HG03439 (cell line): Measurements from ENCODE around the gene DPEP2.
A peak's percentile ranks its signal among the peaks of the same experiment; 100 is the strongest.
"Not testable (repeated sequence)": the region's sequence is repeated elsewhere in the genome, so short reads cannot be mapped to it uniquely, and the experiment has no call there.

Experiments
- ATAC-seq: cut with Tn5 transposase; IDR thresholded peaks from one replicate; pipeline ENCODE4 v1.9.1; 2021; ENCODE audit warnings: mild to moderate bottlenecking, moderate library complexity; ENCODE audit not compliant: unreplicated experiment

DPEP2 gene

DNA sequence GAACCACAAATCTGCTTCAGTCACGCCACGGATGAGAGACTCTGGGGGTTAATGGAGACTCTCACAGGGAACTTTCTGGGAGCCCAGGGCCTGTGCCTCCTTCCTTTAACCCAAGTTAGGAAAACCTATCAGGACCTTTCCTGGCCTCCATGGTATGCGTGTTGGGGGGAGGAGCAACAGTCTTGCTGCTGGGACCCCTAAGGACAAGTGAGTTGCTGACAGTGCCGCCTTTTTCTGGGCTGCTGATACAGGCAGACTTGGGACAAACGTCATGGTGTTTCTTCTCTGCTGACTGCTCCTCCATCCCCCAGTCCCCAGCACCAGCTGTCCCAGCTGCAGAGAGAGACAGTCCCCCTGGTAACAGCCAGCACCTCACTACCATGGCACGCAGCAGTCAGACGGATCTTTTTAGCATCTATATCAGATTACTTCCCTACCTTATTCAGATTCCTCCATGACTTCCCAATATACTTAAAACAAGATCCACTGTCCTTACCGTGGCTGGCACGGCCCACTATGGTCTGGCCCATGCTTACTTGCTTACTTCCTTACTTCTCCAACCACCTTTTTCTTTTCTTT lies 10.0 kb upstream of the DPEP2 start:
- no peak for ATAC-seq

DNA sequence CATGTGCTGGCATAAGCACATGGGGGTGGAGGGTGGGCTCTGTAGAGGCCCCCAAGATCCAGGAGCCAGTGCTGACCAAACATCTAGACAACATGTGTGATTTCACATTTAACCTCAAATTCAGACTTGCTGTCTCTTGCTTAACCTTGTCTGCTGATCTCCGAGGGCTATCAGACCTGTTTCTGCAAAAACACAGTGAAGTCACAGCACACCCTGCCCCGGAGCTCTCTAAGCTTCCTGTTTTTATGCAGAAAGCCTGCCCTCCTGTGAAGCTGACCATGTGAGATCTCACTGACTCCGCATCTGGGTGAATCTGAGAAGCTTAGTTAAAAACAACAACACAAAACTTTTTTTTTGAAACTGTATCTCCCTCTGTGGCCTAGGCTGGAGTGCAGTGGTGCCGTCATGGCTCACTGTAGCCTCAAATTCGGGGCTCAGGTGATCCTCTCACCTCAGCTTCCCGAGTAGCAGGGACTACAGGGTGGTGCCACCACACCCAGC lies 6.6 kb upstream of the DPEP2 start:
- ATAC-seq: no peak

DNA sequence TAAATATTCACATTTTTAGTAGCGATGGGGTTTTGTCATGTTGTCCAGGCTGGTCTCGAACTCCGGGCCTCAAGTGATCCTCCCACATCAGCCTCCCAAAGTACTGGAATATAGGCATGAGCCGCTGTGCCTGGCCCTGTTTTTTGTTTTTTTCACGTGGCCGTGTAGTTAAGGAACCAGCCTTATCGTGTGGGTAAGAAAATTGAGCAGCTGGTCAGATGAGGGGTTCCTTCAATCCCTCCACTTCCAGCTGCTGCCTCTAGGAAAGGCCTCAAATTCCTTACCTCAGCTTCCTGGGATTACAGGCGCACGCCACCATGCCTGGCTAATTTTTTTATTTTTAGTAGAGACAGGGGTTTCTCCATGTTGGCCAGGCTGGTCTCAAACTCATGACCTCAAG lies 5.9 kb upstream of the DPEP2 start:
- ATAC-seq: no peak

DNA sequence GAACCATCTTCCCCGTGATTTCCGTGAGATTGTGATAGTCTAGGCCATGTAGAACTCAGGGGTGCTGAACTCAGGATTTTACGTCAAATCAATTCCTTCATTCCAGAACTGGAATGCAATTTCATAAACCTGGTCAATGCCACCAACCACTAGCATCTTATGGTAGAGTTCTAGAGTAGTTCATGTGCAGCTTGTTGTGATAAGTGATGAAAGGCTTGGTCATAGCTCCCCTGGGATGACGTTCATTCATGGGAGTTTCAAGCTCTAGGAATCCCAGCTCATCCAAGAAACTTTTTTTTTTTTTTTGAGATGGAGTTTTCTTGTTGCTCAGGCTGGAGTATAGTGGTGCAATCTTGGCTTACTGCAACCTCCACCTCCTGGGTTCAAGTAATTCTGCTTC lies 3.7 kb upstream of the DPEP2 start:
- no peak for ATAC-seq

DNA sequence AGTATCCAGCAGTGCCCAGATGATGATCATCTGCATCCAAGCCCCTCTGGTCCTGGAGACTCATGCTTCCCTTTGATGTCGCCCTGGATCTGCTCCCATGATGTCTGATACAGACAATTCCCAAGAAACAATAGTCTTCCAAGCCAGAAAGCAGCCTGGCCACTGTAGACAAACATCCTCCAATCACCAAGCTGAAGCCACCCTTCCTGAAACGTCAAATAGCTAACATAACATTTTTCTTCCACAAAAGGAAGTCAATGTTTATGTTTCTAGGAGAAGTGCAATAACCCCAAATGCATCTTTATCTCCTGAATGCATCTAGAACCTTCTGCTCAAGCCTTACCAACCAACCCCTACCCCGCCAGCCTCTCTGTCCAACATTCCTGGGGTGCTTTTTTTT lies 1.2 kb upstream of the DPEP2 start:
- no peak for ATAC-seq

DNA sequence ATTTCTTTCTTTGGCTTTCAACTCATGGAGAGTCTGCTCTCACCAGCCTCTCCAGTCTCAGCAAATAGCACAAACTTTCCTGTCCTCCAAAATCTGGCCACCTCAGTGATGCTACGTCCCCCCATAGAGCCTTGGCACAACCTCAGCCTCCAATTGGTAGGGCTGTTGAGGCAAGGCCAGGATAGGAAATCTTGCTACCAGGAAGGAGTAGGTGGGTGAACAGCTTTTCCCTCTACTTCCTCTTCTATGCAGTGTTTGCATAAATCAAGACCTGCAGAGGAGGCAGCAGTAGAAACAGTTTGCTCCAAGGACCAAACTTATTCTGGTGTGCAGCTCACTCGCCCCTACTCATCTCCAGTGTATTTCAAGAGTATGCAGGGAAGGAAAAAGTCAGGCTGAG lies 701 bp upstream of the DPEP2 start:
- no peak for ATAC-seq

GRCh38 chr16:67998231-67998778 lies 979 bp downstream of the DPEP2 start:
- not testable (repeated sequence) for ATAC-seq

- ATAC-seq: no peak
These were observed 2.6 kb downstream of the DPEP2 start for GRCh38 chr16:67996666-67997065.

DNA sequence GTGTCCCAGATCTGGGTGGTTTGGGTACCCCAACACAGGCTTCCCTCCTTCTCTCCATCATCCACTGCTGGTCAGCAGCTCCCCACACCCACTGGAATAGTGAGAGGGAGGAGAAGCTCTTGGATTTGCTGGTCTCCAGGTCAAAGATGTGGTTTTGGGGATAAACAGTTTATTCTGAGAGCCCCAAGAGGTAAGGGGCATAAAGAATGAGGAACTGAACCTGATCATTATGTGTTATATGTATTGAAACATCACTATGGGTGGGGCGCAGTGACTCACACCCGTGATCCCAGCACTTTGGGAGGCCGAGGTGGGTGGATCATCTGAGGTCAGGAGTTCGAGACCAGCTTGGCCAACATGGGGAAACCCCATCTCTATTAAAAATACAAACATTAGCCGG lies 3.9 kb downstream of the DPEP2 start:
- ATAC-seq: no peak

GRCh38 chr16:67994040-67994408 lies 5.3 kb downstream of the DPEP2 start:
- ATAC-seq: not testable (repeated sequence)

DNA sequence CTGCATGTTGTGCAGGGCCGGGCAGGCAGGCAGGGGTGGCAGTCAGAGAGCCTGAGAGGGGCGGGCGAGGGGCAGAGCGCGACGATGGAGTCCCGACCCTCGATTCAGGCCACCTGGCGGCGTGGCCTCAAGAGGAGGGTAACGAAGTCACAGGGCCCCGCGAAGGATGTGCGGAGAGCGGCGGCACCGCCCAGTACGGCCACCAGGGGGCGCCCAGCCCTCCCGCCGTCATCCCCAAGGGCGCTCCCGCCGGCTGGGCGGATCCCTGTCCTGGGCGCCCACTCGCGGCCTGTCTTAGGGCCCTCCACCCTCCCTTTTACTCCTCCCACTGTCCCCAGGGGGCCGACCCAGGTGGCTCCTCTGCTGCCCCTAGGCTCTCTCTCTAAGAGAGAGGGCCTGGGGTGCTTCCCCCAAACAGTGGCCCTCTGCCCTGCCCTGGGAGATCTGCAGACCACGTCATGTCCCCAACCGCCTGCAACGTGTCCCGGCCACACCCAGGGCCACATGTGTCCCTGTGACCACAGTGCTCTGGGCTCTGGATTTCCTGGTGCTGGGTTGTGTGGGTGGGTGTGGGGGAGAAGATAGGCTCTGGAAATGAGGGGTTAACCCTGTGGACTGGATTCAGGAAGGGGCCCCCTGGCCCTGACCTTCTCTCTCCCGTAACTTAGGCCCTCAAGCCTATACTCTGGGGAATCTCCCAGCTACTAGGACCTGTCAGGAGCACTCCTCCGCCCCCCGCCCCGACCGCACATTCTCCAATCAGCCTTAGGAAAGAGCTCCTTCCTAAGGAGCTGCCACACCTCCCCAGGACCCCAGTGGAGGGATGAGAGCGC lies 5.9 kb downstream of the DPEP2 start:
- ATAC-seq: peak; percentile 79

DNA sequence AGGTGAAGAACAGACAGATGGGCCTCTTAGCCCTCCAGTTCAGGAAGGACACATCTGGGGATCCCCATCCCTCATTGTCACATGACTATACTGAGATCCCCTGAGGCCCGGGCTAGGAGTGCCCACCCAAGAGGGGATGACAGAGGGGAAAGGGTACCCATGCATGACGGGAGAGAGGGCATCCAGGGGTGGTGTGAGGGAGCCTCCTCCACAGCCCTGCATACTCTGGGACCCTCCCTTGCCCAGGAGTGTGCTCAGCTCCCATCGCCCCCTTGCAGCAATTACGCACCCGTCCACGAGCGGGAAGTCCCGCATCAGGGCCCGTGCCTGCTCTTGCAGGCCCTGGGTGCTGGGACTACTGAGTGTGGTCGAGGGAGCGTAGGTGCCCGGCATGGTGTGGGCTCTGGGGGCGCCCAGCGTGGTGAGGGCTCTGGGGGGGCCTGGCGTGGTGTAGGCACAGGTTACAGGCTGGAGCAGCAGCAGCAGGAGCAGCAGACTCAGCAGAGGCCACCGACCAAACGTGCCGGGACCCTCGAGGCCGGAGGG lies 6.5 kb downstream of the DPEP2 start:
- ATAC-seq: no peak

DNA sequence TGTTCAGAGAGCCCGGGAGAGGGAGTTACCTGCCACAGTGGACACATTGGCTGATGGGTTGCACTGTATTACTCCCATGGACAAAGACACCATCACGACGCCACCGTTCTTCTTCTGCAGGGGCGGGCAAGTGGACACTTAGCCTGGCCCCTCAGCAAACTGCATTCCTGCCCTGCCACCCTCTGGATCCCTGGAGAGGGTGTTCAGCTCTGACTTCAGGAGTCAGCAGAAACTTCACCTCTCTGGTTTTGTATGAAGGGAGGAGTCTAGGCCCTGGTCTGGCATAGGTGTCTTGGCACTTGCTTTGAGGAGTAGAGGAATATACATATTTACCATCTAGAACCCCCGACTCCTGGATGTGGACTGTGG lies 9.3 kb downstream of the DPEP2 start:
- no peak for ATAC-seq

DNA sequence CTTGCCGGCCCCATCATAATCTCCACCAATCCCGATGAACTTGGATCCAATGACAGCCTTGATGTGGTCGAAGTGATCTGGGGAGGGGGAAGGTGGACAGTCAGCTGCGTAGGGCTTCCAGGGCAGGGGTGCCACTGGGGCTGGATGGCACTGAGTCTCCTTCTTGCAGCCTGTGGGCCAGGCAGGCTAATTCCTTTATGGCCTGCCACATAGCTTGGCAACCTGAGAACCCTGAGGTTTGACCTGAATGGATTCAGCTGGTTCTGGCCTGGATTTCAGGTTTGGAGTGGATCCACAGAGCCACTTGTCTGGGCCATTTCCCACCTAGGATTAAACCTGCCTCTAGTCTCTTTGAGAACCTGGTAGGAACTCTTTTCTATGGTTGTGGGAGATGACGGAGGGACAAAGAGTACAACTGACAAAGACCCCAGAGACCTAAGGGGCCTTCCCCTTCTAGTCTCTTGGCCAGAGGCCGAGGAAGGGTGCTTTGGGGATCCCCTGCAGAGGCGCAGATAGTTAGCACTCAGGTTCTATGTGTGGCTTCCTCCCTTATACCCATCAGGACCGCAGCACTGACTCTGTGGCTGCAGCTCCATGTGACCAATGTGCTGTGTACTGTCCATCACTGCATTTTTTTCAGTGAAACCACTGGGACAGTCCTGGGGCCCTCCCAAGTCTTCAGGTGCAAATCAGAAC lies 9.8 kb downstream of the DPEP2 start:
- ATAC-seq: no peak

DNA sequence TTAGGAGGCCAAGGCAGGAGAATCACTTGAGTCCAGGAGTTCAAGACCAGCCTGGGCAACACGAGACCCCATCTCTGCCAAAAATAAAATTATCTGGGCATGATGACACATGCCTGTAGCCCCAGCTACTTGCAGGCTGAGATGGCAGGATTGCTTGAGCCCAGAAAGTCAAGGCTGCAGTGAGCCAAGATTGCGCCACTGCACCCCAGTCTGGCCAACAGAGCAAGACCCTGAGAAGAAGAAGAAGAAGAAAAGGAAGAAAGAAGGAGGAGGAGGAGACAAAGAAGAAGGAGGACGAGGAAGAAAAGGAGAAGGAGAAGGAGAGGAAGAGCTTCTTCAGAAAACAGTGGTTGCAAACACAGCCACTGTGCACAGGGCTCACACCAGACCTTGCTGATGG lies 10.6 kb downstream of the DPEP2 start:
- no peak for ATAC-seq

DNA sequence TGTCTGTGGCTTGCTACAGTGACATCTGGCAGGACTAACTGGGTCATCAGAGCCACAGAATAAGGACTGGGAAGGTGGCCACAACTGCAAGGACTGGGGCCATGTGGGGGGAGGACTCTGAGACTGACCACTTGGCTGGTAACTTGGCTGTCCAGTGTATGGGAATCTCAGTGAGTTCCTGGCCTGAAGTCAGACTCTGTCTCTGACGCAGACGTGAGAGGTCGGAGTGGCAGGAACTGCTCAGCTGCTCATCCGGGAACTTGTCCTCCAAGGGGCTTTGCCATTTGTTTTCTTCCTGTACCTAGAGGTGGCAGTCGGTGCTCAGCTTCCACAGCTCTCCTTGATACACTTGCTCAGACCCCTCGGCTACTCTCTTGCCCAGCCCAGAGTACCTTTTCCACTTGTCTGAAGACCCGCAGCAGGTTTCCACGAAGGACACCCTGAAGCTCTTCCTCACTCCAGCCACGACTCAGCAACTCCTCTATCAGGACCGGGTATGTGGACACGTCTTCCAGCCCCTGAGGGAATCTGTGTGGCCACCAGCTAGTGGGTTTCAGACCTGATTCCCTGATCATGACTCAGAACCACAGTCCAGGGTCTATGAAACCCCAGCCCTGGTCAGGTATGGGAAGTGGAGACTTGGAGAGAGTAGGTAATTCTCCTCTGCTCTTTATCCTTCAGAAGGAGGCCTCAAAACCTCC lies 11.7 kb downstream of the DPEP2 start:
- no peak for ATAC-seq

DNA sequence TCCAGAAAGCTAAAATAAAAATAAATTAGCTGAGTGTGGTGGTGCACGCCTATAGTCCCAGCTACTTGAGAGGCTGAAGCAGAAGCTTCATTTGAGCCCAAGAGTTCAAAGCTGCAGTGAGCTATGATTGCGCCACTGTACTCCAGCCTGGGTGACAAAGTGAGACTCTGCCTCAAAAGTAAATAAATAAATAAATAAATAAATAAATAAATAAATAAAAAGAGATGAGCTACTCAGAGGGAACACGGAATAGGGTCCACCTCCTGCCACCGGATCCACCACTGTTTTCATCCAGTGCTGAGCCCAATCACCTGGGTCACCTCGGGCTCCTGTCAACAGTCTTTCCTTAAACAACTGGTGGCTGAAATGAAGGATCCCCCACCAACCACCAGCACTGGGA lies 12.3 kb downstream of the DPEP2 start:
- no peak for ATAC-seq

DNA sequence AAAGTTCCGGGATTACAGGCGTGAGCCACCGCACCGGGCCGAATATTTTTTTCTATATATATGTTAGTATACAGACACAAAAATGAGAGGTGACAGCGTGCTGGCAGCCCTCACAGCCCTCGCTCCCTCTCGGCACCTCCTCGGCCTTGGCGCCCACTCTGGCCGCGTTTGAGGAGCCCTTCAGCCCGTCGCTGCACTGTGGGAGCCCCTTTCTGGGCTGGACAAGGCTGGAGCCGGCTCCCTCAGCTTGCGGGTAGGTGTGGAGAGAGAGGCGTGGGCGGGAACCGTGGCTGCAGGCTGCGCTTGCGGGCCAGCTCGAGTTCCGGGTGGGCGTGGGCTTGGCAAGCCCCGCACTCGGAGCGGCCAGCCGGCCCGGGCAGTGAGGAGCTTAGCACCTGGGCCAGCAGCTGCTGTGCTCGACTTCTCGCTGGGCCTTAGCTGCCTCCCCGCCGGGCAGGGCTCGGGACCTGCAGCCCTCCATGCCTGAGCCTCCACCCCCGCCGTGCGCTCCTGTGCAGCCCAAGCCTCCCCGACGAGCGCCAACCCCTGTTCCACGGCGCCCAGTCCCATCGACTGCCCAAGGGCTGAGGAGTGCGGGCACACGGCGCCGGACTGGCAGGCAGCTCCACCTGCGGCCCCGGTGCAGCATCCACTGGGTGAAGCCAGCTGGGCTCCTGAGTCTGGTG lies 17.1 kb downstream of the DPEP2 start:
- ATAC-seq: no peak

GRCh38 chr16:67979955-67980678 lies 19.2 kb downstream of the DPEP2 start, which contains the start of gene DPEP3:
Gene DPEP3, minus strand, starts transcription at chr16:67980499. Its CDS starts 119 bp downstream, at chr16:67980380.
- no peak for ATAC-seq
